DMS53 treated with DMSO at 0.1 percent for 48 hours (cell line): ENCODE data around the gene PEF1.

Source experiments
- DNase-seq: peaks from one replicate; lab custom pipeline; 2025; ENCODE audit not compliant: unreplicated experiment; lab: John Stamatoyannopoulos, UW

PEF1 gene

GRCh38 chr1:31585736-31586365 is 58.8 kb downstream of the PEF1 start:
- DNase-seq, result no peak

DNA sequence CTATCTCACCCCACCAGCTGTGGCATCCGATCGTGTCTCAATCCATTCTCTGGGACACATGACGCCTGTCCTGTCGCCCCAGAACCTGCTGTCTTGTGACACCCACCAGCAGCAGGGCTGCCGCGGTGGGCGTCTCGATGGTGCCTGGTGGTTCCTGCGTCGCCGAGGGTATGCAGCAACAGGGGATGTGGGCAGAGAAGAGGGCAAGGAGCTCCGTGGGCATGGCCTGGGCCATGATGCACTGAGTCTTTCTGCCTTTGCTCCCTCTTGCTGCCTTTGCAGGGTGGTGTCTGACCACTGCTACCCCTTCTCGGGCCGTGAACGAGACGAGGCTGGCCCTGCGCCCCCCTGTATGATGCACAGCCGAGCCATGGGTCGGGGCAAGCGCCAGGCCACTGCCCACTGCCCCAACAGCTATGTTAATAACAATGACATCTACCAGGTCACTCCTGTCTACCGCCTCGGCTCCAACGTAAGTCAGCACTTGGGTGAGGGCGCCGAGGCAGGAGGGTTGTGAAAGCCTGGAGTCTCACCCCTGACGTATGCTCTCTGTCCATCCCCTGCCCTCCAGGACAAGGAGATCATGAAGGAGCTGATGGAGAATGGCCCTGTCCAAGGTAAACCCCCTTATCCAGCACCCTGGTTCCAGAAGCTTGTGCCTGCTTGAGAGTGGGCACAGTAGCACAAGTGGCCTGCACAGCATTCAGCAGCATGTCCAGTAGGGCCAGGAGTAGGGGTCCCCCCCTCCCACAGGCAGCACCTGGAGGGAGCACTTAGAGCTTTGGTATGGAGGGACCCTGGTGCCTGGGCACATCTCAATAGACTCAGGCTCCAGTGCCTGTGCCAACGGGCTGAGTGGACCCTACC is 59.6 kb downstream of the PEF1 start:
- DNase-seq, result no peak

GRCh38 chr1:31583995-31584868 is 60.4 kb downstream of the PEF1 start:
- peak; percentile 11 for DNase-seq

DNA sequence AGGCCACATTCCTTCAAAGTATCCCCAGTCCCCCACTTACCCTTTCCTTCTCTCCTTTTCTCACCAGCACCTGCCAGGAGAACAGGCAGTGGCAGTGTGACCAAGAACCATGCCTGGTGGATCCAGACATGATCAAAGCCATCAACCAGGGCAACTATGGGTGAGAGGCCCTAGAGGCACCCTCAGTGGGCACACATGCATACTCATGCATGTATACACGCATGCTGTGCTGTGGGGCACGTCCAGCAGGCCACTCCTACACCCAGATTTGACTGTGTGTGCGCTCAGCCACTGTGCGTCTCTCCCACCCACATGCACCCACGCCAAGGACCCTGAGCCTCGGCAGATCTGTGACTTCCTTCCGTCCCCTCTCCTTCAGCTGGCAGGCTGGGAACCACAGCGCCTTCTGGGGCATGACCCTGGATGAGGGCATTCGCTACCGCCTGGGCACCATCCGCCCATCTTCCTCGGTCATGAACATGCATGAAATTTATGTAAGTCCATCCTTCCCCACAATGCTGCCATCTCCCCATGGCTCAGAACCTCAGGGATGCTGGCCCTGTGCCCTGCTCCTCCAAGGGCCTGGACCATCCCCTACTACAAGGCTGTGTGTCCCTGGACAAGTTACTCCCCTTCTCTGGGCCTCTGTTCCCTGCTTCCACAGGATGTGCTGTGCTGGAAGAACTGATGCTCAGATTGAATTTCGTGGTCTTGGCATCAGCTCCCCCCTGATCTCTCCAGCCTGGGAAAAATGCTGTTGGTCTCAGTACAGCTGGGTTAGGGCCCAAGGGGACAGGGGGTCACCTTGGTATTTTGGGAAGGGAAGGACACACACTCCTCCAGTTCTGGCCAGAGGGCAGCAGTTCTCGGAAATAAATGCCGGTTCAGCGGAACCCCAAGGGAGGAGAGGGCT is 61.3 kb downstream of the PEF1 start:
- no peak for DNase-seq

DNA sequence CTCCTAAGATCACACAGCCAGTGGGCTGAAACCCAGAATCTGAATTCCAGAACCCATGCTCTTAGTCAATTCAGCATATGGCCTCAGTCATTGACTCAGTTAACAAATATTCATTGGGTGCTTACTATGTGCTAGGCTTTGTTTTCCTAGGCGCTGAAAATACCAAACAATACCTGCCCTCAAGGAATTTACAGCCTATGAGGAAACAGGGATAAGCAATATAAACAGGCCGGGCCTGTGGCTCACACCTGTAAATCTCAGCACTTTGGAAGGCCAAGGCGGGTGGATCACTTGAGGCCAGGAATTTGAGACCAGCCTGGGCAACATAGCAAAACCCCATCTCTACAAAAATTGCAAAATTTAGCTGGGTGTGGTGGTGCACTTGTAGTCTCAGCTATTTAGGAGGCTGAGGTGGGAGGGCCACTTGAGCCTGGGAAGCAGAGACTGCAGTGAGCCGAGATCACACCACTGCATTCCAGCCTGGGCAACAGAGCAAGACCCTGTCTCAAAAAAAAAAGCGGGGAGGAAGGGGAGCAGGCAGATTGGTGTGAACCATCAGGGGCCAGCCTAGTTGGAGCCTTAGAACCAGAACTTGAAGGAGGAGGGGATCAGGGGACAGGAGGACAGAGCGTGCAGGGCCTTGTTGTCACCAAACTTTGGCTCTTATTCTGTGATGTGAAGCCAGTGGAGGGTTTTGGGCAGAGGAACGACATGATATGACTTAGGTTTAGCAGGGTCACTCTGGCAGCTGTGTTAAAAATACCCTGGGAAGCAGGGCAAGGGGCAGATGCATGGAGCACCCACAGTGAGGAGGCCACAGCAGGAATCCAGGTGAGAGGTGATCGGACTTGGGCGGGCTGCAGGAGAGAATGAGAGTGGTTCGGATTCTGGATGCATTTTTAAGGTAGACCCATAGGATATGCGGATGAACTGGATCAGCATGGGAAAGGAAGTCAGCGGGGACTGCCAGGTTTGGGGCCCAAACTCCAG is 62.6 kb downstream of the PEF1 start:
- no peak for DNase-seq

- DNase-seq, result no peak
Measured at GRCh38 chr1:31580891-31581603, 63.6 kb downstream of the PEF1 start.

GRCh38 chr1:31580513-31580870 is 64.2 kb downstream of the PEF1 start:
- no peak for DNase-seq
